Peyer's patch (tissue), 4 donors: Measurements from ENCODE around the gene ERC2. TPM values are rescaled to one million over a fixed set of nuclear protein-coding genes. Genes with fewer than 3 reads are reported as not detected.

Experiments used
- DNase-seq, 3 donors: peaks; one replicate each; pipeline ENCODE4 v3.0.0-alpha.2; 2017 to 2019
- H3K27ac ChIP-seq, 4 donors: fragments of 200-600 bp; sonication (generic); one replicate each; pipeline ENCODE4 v1.5.1; 2016 to 2019
- H3K27me3 ChIP-seq, 2 donors: fragments of 200-600 bp; sonication (generic); one replicate each; pipeline ENCODE4 v1.5.1; 2019
- H3K36me3 ChIP-seq, 3 donors: fragments of 200-600 bp; sonication (generic); one replicate each; pipeline ENCODE4 v1.5.1; 2016 to 2019
- H3K4me1 ChIP-seq, 4 donors: fragments of 200-600 bp; sonication (generic); one replicate each; pipeline ENCODE4 v1.5.1; 2016 to 2019
- H3K4me3 ChIP-seq, 4 donors: fragments of 200-600 bp; sonication (generic); 1 replicate in 3 of 4; 2 replicates in 1 of 4; pipeline ENCODE4 v1.5.1; 2016 to 2019; ENCODE audit warnings: mild to moderate bottlenecking in 1 of 4
- H3K9me3 ChIP-seq, 4 donors: fragments of 200-600 bp; sonication (generic); one replicate each; pipeline ENCODE4 v1.5.1; 2016 to 2019; ENCODE audit warnings: mild to moderate bottlenecking in 1 of 4
- POLR2A ChIP-seq, 2 donors: fragments of 450-650 bp; IDR thresholded peaks; one replicate each; pipeline ENCODE4 v1.5.1; 2017; ENCODE audit warnings: antibody characterized with exemption in 2 of 2, mild to moderate bottlenecking in 2 of 2, moderate library complexity in 2 of 2
- total RNA-seq, 4 donors: library from RNA; depleted of rRNA; stranded (reverse); fragments of >200 nt; gene quantifications; one replicate each; pipeline ENCODE4 v1.1.0, GENCODE V29; 2016
- TF ChIP-seq, protein P1 (sequence below), 6 experiments: fragments of 450-650 bp in 4 of 6; fragments of 200-600 bp in 2 of 6; sonication (generic) in 1 of 6; IDR thresholded peaks; one replicate each; pipeline ENCODE4 v1.5.1; 2017 to 2019; ENCODE audit warnings: antibody characterized with exemption in 6 of 6, mild to moderate bottlenecking in 3 of 6, moderate library complexity in 1 of 6

Gene ERC2
- total RNA-seq, 4 donors from 2014 or later: 0.18 to 0.83 TPM; not detected in 2

- Histone ChIP-seq H3K27me3 (no peaks in the 10 kb centered on the region), H3K9me3 (no peaks in the 10 kb centered on the region), H3K4me1 (no peaks in the 10 kb centered on the region), H3K4me3 (no peak overlapping the region), H3K36me3 (no peaks in the 10 kb centered on the region), H3K27ac (no peak overlapping the region)
- no peak for DNase-seq
- TF ChIP-seq, protein P1, sequence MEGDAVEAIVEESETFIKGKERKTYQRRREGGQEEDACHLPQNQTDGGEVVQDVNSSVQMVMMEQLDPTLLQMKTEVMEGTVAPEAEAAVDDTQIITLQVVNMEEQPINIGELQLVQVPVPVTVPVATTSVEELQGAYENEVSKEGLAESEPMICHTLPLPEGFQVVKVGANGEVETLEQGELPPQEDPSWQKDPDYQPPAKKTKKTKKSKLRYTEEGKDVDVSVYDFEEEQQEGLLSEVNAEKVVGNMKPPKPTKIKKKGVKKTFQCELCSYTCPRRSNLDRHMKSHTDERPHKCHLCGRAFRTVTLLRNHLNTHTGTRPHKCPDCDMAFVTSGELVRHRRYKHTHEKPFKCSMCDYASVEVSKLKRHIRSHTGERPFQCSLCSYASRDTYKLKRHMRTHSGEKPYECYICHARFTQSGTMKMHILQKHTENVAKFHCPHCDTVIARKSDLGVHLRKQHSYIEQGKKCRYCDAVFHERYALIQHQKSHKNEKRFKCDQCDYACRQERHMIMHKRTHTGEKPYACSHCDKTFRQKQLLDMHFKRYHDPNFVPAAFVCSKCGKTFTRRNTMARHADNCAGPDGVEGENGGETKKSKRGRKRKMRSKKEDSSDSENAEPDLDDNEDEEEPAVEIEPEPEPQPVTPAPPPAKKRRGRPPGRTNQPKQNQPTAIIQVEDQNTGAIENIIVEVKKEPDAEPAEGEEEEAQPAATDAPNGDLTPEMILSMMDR (IDR thresholded peaks at IDR 0.05): no peak
Observed at GRCh38 chr3:56424336-56424735, 43.9 kb downstream of the ERC2 start.

- H3K36me3 ChIP-seq: no peaks in the 10 kb centered on the region
- H3K4me1 ChIP-seq: no peaks in the 10 kb centered on the region
- H3K27ac ChIP-seq: no peak overlapping the region
- H3K27me3 ChIP-seq: no peaks in the 10 kb centered on the region
- no peak for DNase-seq
- no peak overlapping the region for H3K4me3 ChIP-seq
- TF ChIP-seq, protein P1 (IDR thresholded peaks at IDR 0.05): no peak
- no peak for TF ChIP-seq POLR2A (IDR thresholded peaks at IDR 0.05)
- H3K9me3 ChIP-seq: no peaks in the 10 kb centered on the region
Observed at GRCh38 chr3:56423661-56424099, 44.6 kb downstream of the ERC2 start.

- Histone ChIP-seq H3K4me3 (no peak overlapping the region), H3K4me1 (no peaks in the 10 kb centered on the region), H3K27ac (no peak overlapping the region), H3K27me3 (no peaks in the 10 kb centered on the region), H3K9me3 (no peaks in the 10 kb centered on the region), H3K36me3 (no peaks in the 10 kb centered on the region)
- DNase-seq: no peak
- TF ChIP-seq, protein P1 (IDR thresholded peaks at IDR 0.05): no peak
- no peak for TF ChIP-seq POLR2A (IDR thresholded peaks at IDR 0.05)
Observed at GRCh38 chr3:56422316-56422715, 46.0 kb downstream of the ERC2 start.

- TF ChIP-seq, protein P1 (IDR thresholded peaks at IDR 0.05): no peak
- no peak for TF ChIP-seq POLR2A (IDR thresholded peaks at IDR 0.05)
- no peaks in the 10 kb centered on the region for H3K9me3 ChIP-seq
- no peaks in the 10 kb centered on the region for H3K27me3 ChIP-seq
- no peak overlapping the region for H3K4me3 ChIP-seq
- no peaks in the 10 kb centered on the region for H3K4me1 ChIP-seq
- DNase-seq: no peak
- no peak overlapping the region for H3K27ac ChIP-seq
- H3K36me3 ChIP-seq: no peaks in the 10 kb centered on the region
Observed at GRCh38 chr3:56421205-56421604, 47.1 kb downstream of the ERC2 start.

- Histone ChIP-seq H3K27me3 (no peaks in the 10 kb centered on the region), H3K36me3 (no peaks in the 10 kb centered on the region), H3K4me1 (no peaks in the 10 kb centered on the region), H3K4me3 (no peak overlapping the region), H3K27ac (no peak overlapping the region), H3K9me3 (no peaks in the 10 kb centered on the region)
- no peak for TF ChIP-seq POLR2A (IDR thresholded peaks at IDR 0.05)
- TF ChIP-seq, protein P1 (IDR thresholded peaks at IDR 0.05): no peak
- no peak for DNase-seq
Observed at GRCh38 chr3:56415652-56416051, 52.6 kb downstream of the ERC2 start.

GRCh38 chr3:56413911-56414310 lies 54.4 kb downstream of the ERC2 start:
- H3K27me3 ChIP-seq: no peaks in the 10 kb centered on the region
- no peaks in the 10 kb centered on the region for H3K4me1 ChIP-seq
- H3K9me3 ChIP-seq: no peaks in the 10 kb centered on the region
- H3K36me3 ChIP-seq: no peaks in the 10 kb centered on the region
- TF ChIP-seq POLR2A (IDR thresholded peaks at IDR 0.05): no peak
- TF ChIP-seq, protein P1 (IDR thresholded peaks at IDR 0.05): no peak
- no peak overlapping the region for H3K27ac ChIP-seq
- DNase-seq: no peak
- no peak overlapping the region for H3K4me3 ChIP-seq
